GM23248 (cell line): Measurements from ENCODE around the gene C17orf113. TPM values are rescaled to one million over a fixed set of nuclear protein-coding genes. Genes with fewer than 3 reads are reported as not detected.

Source experiments
- DNase-seq: peaks from one replicate; pipeline ENCODE4 v3.0.0-alpha.2; 2015
- H2AFZ ChIP-seq: fragments of 200-600 bp; sonication (generic); 2 replicates; pipeline ENCODE4 v1.6.1; 2016; ENCODE audit warnings: antibody characterized with exemption
- H3F3A ChIP-seq: fragments of 200-600 bp; sonication (generic); 2 replicates; pipeline ENCODE4 v1.6.1; 2016; ENCODE audit warnings: mild to moderate bottlenecking, antibody characterized with exemption, mixed run types; ENCODE audit not compliant: insufficient read depth
- H3K27ac ChIP-seq: fragments of 200-600 bp; sonication (generic); 2 replicates; pipeline ENCODE4 v1.5.1; 2016; ENCODE audit warnings: mild to moderate bottlenecking
- H3K27me3 ChIP-seq: fragments of 200-600 bp; sonication (generic); replicated peaks from 2 replicates; pipeline ENCODE4 v1.6.1; 2016; ENCODE audit warnings: mild to moderate bottlenecking; ENCODE audit not compliant: insufficient read depth
- H3K36me3 ChIP-seq: fragments of 200-600 bp; sonication (generic); 2 replicates; pipeline ENCODE4 v1.6.1; 2016; ENCODE audit warnings: low read depth, mild to moderate bottlenecking
- H3K4me1 ChIP-seq: fragments of 200-600 bp; sonication (generic); 2 replicates; pipeline ENCODE4 v1.6.1; 2016; ENCODE audit warnings: mild to moderate bottlenecking; ENCODE audit not compliant: insufficient read depth
- H3K4me2 ChIP-seq: fragments of 200-600 bp; sonication (generic); one replicate; pipeline ENCODE4 v1.6.1; 2016; ENCODE audit warnings: mild to moderate bottlenecking; ENCODE audit not compliant: unreplicated experiment
- H3K4me3 ChIP-seq: fragments of 200-600 bp; sonication (generic); 2 replicates; pipeline ENCODE4 v1.5.1; 2016; ENCODE audit warnings: mild to moderate bottlenecking
- H3K79me2 ChIP-seq: fragments of 200-600 bp; sonication (generic); 2 replicates; pipeline ENCODE4 v1.6.1; 2016; ENCODE audit warnings: mild to moderate bottlenecking; ENCODE audit not compliant: insufficient read depth
- H3K9ac ChIP-seq: fragments of 200-600 bp; sonication (generic); 2 replicates; pipeline ENCODE4 v1.6.1; 2016; ENCODE audit warnings: mild to moderate bottlenecking
- H3K9me2 ChIP-seq: fragments of 200-600 bp; sonication (generic); 2 replicates; pipeline ENCODE4 v1.6.1; 2016; ENCODE audit warnings: mixed run types, mild to moderate bottlenecking, moderate library complexity; ENCODE audit not compliant: insufficient read depth
- H3K9me3 ChIP-seq: fragments of 200-600 bp; sonication (generic); one replicate; pipeline ENCODE4 v1.6.1; 2017; ENCODE audit warnings: low read depth
- H4K20me1 ChIP-seq: fragments of 200-600 bp; sonication (generic); 2 replicates; pipeline ENCODE4 v1.6.0; 2016; ENCODE audit not compliant: insufficient read depth
- EZH2 ChIP-seq: fragments of 200-600 bp; sonication (generic); IDR thresholded peaks from 2 replicates; pipeline ENCODE4 v1.6.1; 2018; ENCODE audit warnings: antibody characterized with exemption, mild to moderate bottlenecking; ENCODE audit not compliant: insufficient read depth, poor library complexity, severe bottlenecking
- EZH2phosphoT487 ChIP-seq: fragments of 200-600 bp; sonication (generic); IDR thresholded peaks from 2 replicates; pipeline ENCODE4 v1.6.1; 2018; ENCODE audit warnings: antibody characterized with exemption, moderate library complexity, mild to moderate bottlenecking, low read depth; ENCODE audit not compliant: insufficient read depth
- WGBS, 2 experiments: methylation state at CpG; one replicate each; pipeline ENCODE4 v1.1.6; 2015 to 2017; ENCODE audit warnings: low lambda C conversion rate in 2 of 2, low coverage in 1 of 2; ENCODE audit errors: missing lambda C conversion rate in 2 of 2; 5-methylcytosine and 5-hydroxymethylcytosine counted together
- in situ Hi-C: fragments of 300-500 bp; cut with MboI; formaldehyde crosslinking; loops from 2 replicates; pipeline ENCODE4 v1.15.0; 2020
- polyA plus RNA-seq: library from polyadenylated mRNA; unstranded; fragments of >200 nt; fragmentation: Nextera tagmentation; extraction: Ambion mirVana; gene quantifications from 2 replicates; pipeline ENCODE4 v1.2.1, GENCODE V29; 2016
- total RNA-seq: library from RNA; depleted of rRNA; stranded (reverse); fragments of >200 nt; shearing (Covaris generic); gene quantifications from 2 replicates; pipeline ENCODE4 v1.2.3, GENCODE V29; 2014

C17orf113 gene
- total and polyA plus RNA-seq, 2 experiments from 2014 or later: not detected

DNA sequence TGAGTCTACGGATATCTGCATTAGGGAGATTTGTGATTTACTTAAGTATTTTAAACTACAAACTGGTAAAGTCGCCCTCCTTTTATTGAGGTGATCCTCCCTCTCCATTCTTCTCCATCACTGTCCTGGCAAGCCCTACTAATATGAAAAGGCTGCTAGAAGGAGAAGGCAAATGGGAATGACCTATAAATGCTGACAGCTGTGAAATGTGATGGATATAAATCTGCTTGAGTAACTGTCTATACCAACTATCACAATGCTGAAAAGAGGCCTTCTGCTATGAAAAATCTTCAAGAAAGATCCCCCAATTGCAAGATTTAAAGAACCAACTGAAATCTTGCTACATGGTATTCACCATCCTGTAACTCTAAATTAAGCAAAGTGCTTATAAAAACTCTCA, 48.7 kb downstream of the C17orf113 start:
- H4K20me1 ChIP-seq: 0 out of 2 replicates have a peak, but pooled peaks cover 4% of the 10 kb centered on the region
- H3K9ac ChIP-seq: no peak overlapping the region
- H3K27ac ChIP-seq: no peak overlapping the region
- WGBS, 2 experiments: 97 to 100% methylated on average over 2 of the region's 2 CpGs
- peaks cover 50% of the 10 kb centered on the region for H3K36me3 ChIP-seq
- H3K27me3 ChIP-seq: no peaks in the 10 kb centered on the region
- no peaks in the 10 kb centered on the region for H3K9me2 ChIP-seq
- H3K4me3 ChIP-seq: no peak overlapping the region
- H3F3A ChIP-seq: peaks cover 48% of the 10 kb centered on the region
- in situ Hi-C loops: no loop called here
- no peak for DNase-seq
- H3K9me3 ChIP-seq: no peaks in the 10 kb centered on the region
- H3K4me2 ChIP-seq: no peak overlapping the region
- H2AFZ ChIP-seq: no peak overlapping the region
- peaks cover 99% of the 10 kb centered on the region for H3K79me2 ChIP-seq
- TF ChIP-seq EZH2phosphoT487 (no peak), EZH2 (no peak)
- peaks cover 42% of the 10 kb centered on the region for H3K4me1 ChIP-seq

DNA sequence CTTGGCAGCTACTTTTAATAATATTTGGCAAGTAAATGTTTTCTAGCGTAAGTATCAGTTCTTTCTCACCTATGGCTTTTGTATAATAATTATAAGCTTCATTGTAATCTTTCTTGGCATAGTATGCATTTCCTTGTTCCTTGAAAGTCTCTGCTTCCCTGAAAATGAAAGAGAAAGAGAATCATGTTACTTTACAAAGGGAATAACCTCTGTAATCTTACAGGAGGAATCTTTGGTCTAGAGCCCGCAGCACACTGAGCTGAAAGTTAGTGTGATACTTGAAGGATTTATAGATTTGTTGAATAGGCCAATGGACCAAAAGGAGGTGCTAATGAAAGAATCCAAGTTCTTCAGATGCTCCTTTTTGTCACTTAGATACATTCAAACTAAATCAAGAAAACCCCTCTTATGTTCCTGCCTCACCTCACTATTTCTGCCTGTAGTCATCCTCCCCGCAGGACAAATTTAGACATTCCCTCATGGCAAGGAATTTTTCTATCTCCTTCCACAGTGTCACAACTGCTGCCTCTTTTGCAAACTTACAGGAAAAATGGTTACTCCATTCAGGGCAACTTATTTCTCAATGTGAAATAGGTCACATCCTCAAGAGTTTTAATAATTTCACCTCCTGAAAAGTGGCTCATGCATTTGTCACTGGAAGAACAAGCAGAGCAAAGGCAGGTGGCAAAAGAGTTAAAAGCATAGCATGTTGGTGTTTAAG, 49.8 kb downstream of the C17orf113 start:
- TF ChIP-seq EZH2phosphoT487: no peak
- TF ChIP-seq EZH2: no peak
- WGBS, 2 experiments: 96 to 99% methylated on average over 3 of the region's 3 CpGs
- peaks cover 50% of the 10 kb centered on the region for H3F3A ChIP-seq
- H3K27ac ChIP-seq: no peak overlapping the region
- no peak overlapping the region for H3K4me3 ChIP-seq
- H3K79me2 ChIP-seq: peaks cover 95% of the 10 kb centered on the region
- H4K20me1 ChIP-seq: 0 out of 2 replicates have a peak, but pooled peaks cover 4% of the 10 kb centered on the region
- no peak overlapping the region for H2AFZ ChIP-seq
- H3K27me3 ChIP-seq: no peaks in the 10 kb centered on the region
- DNase-seq: no peak
- no peak overlapping the region for H3K9ac ChIP-seq
- H3K4me1 ChIP-seq: peaks cover 50% of the 10 kb centered on the region
- peaks cover 57% of the 10 kb centered on the region for H3K36me3 ChIP-seq
- no peaks in the 10 kb centered on the region for H3K9me3 ChIP-seq
- H3K4me2 ChIP-seq: no peak overlapping the region
- H3K9me2 ChIP-seq: no peaks in the 10 kb centered on the region
- in situ Hi-C loops: no loop called here

DNA sequence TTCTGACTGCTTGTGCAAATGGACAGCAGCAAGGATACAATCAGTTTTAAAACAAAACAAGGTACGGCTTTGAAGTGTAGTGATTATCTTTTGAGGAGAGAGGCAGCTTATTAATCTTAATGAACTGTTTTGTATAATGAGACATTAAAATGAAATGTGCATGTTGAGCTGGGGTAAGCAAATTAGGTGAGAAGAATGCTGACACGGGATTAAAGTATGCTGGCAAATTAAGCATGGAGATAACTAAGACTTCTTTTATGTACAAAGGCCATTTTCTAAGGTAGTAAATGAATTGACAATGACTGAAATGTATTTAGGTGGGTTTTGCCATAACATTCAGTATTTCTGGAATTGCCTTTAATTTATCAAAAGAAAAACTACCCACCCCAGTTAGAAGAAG, 51.9 kb downstream of the C17orf113 start:
- TF ChIP-seq EZH2 (no peak), EZH2phosphoT487 (no peak)
- Histone ChIP-seq H3K27ac (no peak overlapping the region), H3F3A (peaks cover 35% of the 10 kb centered on the region), H3K4me1 (peaks cover 29% of the 10 kb centered on the region), H3K36me3 (peaks cover 76% of the 10 kb centered on the region), H3K9me3 (no peaks in the 10 kb centered on the region), H2AFZ (no peak overlapping the region), H3K79me2 (peaks cover 95% of the 10 kb centered on the region), H3K27me3 (no peaks in the 10 kb centered on the region), H3K9me2 (no peaks in the 10 kb centered on the region), H3K4me2 (no peak overlapping the region), H3K4me3 (no peak overlapping the region), H3K9ac (no peak overlapping the region), H4K20me1 (no peaks in the 10 kb centered on the region)
- no peak for DNase-seq
- in situ Hi-C loops: no loop called here
- WGBS, 2 experiments: 48 to 50% methylated on average over 2 of the region's 2 CpGs

DNA sequence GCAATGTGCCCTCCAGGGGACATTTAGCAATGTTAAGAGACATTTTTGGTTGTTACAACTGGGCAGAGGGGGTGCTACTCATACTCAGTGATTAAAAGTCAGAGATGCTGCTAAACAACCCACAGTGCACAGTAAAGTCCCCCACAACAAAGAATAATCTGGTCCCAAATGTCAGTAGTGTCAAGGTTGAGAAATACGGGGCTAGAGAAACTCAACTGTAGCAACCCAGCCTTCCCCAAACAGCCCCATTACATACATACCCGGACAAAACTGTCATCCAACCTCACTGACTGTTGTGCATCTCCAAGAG, 53.6 kb downstream of the C17orf113 start:
- Histone ChIP-seq H3K4me2 (peak overlapping the region; percentile 5), H3K9ac (no peak overlapping the region), H3K4me3 (no peak overlapping the region), H3K36me3 (peaks cover 76% of the 10 kb centered on the region), H3K27me3 (no peaks in the 10 kb centered on the region), H2AFZ (no peak overlapping the region), H3K9me3 (no peaks in the 10 kb centered on the region), H3K4me1 (peaks cover 20% of the 10 kb centered on the region), H4K20me1 (no peaks in the 10 kb centered on the region), H3K79me2 (peaks cover 87% of the 10 kb centered on the region), H3K27ac (peak overlapping the region; percentile 62), H3K9me2 (no peaks in the 10 kb centered on the region), H3F3A (peaks cover 24% of the 10 kb centered on the region)
- TF ChIP-seq EZH2: no peak
- TF ChIP-seq EZH2phosphoT487: no peak
- peak; percentile 34 for DNase-seq
- in situ Hi-C loops: no loop called here
- WGBS, 2 experiments: 91 to 100% methylated on average over 2 of the region's 2 CpGs

DNA sequence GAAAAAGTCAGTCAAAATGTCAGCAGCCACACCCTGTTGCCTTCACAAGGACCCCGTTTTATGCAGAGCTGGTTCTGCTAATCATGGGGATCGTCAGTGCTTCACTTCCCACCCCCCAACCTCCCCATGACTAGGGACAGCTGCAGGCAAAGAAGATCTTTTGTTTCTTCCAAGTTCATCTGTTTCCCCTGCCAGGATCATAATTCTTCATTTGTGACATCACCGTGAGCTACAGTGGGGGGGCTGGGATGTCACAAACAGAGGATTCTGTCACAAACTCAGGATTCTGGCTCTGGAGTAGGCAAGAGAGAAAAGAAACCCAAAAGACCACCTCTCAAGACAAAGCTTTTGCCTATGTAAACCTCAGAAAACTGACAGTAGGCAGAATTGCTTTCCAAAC, 57.8 kb downstream of the C17orf113 start:
- H3K4me3 ChIP-seq: no peak overlapping the region
- no peaks in the 10 kb centered on the region for H3K9me3 ChIP-seq
- H3K79me2 ChIP-seq: peaks cover 75% of the 10 kb centered on the region
- no peak for DNase-seq
- peaks cover 18% of the 10 kb centered on the region for H3F3A ChIP-seq
- no peak overlapping the region for H3K9ac ChIP-seq
- H3K4me1 ChIP-seq: peaks cover 20% of the 10 kb centered on the region
- H4K20me1 ChIP-seq: no peaks in the 10 kb centered on the region
- no peaks in the 10 kb centered on the region for H3K9me2 ChIP-seq
- no peaks in the 10 kb centered on the region for H3K27me3 ChIP-seq
- peaks cover 80% of the 10 kb centered on the region for H3K36me3 ChIP-seq
- H2AFZ ChIP-seq: no peak overlapping the region
- no peak overlapping the region for H3K27ac ChIP-seq
- in situ Hi-C loops: no loop called here
- TF ChIP-seq EZH2: no peak
- 23 to 42% methylated on average over 3 of the region's 3 CpGs for WGBS, 2 experiments
- no peak overlapping the region for H3K4me2 ChIP-seq
